ENCODE results near the gene AP4S1.

Gene AP4S1

DNA sequence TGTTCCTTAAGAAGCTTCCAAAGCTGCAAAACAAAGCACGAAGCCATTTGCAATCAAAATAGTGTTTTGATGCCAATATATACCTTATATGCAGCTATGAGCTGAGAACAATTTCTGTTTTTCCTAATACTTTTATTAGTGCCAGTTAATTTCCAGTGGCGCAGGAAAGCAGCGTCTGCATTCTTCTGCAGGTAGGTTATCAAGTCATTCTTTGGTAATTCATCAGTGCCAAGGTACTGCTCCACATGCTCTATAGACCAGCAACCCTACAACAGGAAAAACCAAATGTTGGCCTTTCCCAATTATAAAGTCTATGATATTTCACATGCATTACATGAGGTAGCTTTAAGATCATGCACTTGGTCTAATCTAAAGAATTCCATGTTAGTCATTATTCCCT lies 88.3 kb downstream of the AP4S1 start:
- ATAC-seq (ENCODE audit: low read depth) (no peak), DNase-seq (ENCODE audit: low spot score) (no peak)
- no peaks in the 10 kb centered on the region for H3K4me1 ChIP-seq (ENCODE audit: insufficient read depth, poor library complexity, severe bottlenecking)
- H3K27me3 ChIP-seq (ENCODE audit: insufficient read depth, poor library complexity, severe bottlenecking), result no peaks in the 10 kb centered on the region
- no peak overlapping the region for H3K4me3 ChIP-seq (ENCODE audit: severe bottlenecking)
- peaks cover 98% of the 10 kb centered on the region for H3K36me3 ChIP-seq (ENCODE audit: low read depth)
- H3K9me3 ChIP-seq (ENCODE audit: severe bottlenecking), result no peaks in the 10 kb centered on the region
- H3K27ac ChIP-seq (ENCODE audit: poor library complexity, severe bottlenecking), result no peak overlapping the region
- TF ChIP-seq, protein P1, sequence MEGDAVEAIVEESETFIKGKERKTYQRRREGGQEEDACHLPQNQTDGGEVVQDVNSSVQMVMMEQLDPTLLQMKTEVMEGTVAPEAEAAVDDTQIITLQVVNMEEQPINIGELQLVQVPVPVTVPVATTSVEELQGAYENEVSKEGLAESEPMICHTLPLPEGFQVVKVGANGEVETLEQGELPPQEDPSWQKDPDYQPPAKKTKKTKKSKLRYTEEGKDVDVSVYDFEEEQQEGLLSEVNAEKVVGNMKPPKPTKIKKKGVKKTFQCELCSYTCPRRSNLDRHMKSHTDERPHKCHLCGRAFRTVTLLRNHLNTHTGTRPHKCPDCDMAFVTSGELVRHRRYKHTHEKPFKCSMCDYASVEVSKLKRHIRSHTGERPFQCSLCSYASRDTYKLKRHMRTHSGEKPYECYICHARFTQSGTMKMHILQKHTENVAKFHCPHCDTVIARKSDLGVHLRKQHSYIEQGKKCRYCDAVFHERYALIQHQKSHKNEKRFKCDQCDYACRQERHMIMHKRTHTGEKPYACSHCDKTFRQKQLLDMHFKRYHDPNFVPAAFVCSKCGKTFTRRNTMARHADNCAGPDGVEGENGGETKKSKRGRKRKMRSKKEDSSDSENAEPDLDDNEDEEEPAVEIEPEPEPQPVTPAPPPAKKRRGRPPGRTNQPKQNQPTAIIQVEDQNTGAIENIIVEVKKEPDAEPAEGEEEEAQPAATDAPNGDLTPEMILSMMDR (IDR thresholded peaks at IDR 0.05; ENCODE audit: poor library complexity, severe bottlenecking), result no peak

DNA sequence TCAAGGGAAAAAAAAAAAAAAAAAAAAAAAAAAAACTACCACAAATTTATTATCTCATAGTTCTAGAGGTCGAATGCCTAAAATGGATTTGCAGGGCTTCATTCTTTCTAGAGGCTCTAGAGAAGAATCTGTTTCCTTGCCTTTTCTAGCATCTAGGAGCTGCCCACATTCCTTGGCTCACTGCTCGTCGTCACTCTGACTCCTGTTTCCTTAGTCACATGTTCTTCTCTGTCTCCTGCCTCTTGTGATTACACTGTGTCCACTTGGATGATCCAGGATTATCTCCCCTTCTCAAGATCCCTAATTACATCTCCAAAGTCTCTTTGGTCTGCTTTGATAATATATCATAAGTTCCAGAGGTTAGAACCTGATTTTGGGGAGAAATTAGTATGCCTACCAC lies 93.4 kb downstream of the AP4S1 start:
- TF ChIP-seq, protein P1 (IDR thresholded peaks at IDR 0.05; ENCODE audit: poor library complexity, severe bottlenecking), result no peak
- H3K27ac ChIP-seq (ENCODE audit: poor library complexity, severe bottlenecking), result no peak overlapping the region
- no peak for DNase-seq (ENCODE audit: low spot score)

DNA sequence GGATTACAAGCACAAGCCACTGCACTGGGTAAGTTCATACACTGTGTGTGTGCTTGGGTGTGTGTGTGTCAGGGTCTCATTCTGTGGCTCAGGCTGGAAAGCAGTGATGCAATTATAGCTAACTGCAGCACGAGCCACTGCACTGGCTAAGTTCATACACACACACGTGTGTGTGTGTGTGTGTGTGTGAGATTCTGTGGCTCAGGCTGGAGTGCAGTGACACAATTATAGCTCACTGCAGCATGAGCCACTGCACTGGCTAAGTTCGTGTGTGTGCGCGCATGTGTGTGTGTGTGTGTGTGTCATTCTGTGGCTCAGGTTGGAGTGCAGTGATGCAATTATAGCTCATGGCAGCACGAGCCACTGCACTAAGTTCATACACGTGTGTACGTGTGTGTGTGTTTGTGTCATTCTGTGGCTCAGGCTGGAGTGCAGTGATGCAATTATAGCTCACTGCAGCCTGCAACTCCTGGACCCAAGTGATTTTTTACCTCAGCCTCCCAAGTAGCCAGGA lies 96.7 kb downstream of the AP4S1 start:
- Histone ChIP-seq H3K27ac (ENCODE audit: poor library complexity, severe bottlenecking) (no peak overlapping the region), H3K9me3 (ENCODE audit: severe bottlenecking) (no peaks in the 10 kb centered on the region), H3K4me3 (ENCODE audit: severe bottlenecking) (no peak overlapping the region), H3K27me3 (ENCODE audit: insufficient read depth, poor library complexity, severe bottlenecking) (no peaks in the 10 kb centered on the region), H3K36me3 (ENCODE audit: low read depth) (peaks cover 89% of the 10 kb centered on the region), H3K4me1 (ENCODE audit: insufficient read depth, poor library complexity, severe bottlenecking) (no peaks in the 10 kb centered on the region)
- no peak for ATAC-seq (ENCODE audit: low read depth)
- no peak for DNase-seq (ENCODE audit: low spot score)
- TF ChIP-seq, protein P1 (IDR thresholded peaks at IDR 0.05; ENCODE audit: poor library complexity, severe bottlenecking), result no peak

More for the DNA sequence above, 93.4 kb downstream of the AP4S1 start:
- H3K4me3 ChIP-seq (ENCODE audit: severe bottlenecking), result no peak overlapping the region
- no peak for ATAC-seq (ENCODE audit: low read depth)
- H3K27me3 ChIP-seq (ENCODE audit: insufficient read depth, poor library complexity, severe bottlenecking), result no peaks in the 10 kb centered on the region
- H3K9me3 ChIP-seq (ENCODE audit: severe bottlenecking), result no peaks in the 10 kb centered on the region
- no peaks in the 10 kb centered on the region for H3K4me1 ChIP-seq (ENCODE audit: insufficient read depth, poor library complexity, severe bottlenecking)
- H3K36me3 ChIP-seq (ENCODE audit: low read depth), result peaks cover 98% of the 10 kb centered on the region

DNA sequence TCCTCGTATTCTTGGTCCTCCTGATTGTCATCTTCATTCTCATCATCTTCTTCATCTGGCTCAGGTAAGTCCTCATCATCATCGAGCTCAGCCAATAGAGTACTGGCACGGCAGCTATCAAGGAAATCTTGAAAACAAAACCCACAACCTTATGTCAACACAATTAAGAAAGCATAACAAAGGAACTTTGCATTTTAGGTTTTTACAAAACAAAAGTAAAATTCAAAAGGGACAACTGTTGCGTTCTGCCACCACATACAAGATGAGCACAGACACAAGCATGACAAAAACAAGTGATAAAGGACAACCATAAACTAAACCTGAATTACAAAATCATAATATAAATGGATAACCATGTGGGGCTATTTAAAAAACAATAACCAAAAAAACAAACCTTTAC lies 97.5 kb downstream of the AP4S1 start:
- TF ChIP-seq, protein P1 (IDR thresholded peaks at IDR 0.05; ENCODE audit: poor library complexity, severe bottlenecking), result no peak
- no peak for ATAC-seq (ENCODE audit: low read depth)
- H3K36me3 ChIP-seq (ENCODE audit: low read depth), result peaks cover 89% of the 10 kb centered on the region
- H3K4me1 ChIP-seq (ENCODE audit: insufficient read depth, poor library complexity, severe bottlenecking), result no peaks in the 10 kb centered on the region
- DNase-seq (ENCODE audit: low spot score), result no peak
- H3K9me3 ChIP-seq (ENCODE audit: severe bottlenecking), result no peaks in the 10 kb centered on the region
- no peak overlapping the region for H3K4me3 ChIP-seq (ENCODE audit: severe bottlenecking)
- H3K27ac ChIP-seq (ENCODE audit: poor library complexity, severe bottlenecking), result no peak overlapping the region
- no peaks in the 10 kb centered on the region for H3K27me3 ChIP-seq (ENCODE audit: insufficient read depth, poor library complexity, severe bottlenecking)

DNA sequence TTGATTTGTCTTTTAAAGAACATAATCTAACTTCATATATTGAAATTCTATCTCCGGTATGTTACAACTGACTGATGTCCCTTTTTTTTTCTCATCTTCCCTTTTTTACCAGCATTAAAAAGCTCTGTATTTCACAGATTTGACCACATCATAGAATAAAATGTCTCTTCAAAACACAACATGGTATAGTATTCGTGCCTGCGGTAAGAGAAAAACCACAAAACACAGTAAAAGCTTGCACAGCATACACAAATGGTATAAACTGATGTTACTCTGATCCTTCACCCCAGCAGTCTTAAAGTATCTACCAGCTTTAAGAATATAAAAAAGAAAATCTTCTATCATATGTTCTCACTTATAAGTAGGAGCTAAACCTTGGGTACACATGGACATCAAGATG lies 98.7 kb downstream of the AP4S1 start:
- TF ChIP-seq, protein P1 (IDR thresholded peaks at IDR 0.05; ENCODE audit: poor library complexity, severe bottlenecking), result no peak
- H3K27me3 ChIP-seq (ENCODE audit: insufficient read depth, poor library complexity, severe bottlenecking), result no peaks in the 10 kb centered on the region
- H3K9me3 ChIP-seq (ENCODE audit: severe bottlenecking), result no peaks in the 10 kb centered on the region
- no peaks in the 10 kb centered on the region for H3K4me1 ChIP-seq (ENCODE audit: insufficient read depth, poor library complexity, severe bottlenecking)
- DNase-seq (ENCODE audit: low spot score) (no peak), ATAC-seq (ENCODE audit: low read depth) (no peak)
- H3K4me3 ChIP-seq (ENCODE audit: severe bottlenecking), result no peak overlapping the region
- H3K36me3 ChIP-seq (ENCODE audit: low read depth), result peaks cover 91% of the 10 kb centered on the region
- H3K27ac ChIP-seq (ENCODE audit: poor library complexity, severe bottlenecking), result no peak overlapping the region

Data from RWPE2 (cell line).